ENCODE data around the gene PADI2. TPM values are rescaled to one million over a fixed set of nuclear protein-coding genes. Genes with fewer than 3 reads are reported as not detected.

Gene PADI2
- total and polyA plus RNA-seq, 2 donors (not counting 1 experiment from before 2014, with no cell fraction given) = 0.25 to 14.2 TPM

GRCh38 chr1:17122521-17123164 is 3.4 kb upstream of the PADI2 start:
- no peak for ATAC-seq (ENCODE audit: low read depth)
- DNase-seq = no peak
- peaks cover 44% of the 10 kb centered on the region for H3K4me1 Mint-ChIP-seq
- no peaks in the 10 kb centered on the region for H3K9me3 Mint-ChIP-seq (ENCODE audit: insufficient read depth)
- no peak overlapping the region for H2AFZ ChIP-seq (ENCODE audit: insufficient read depth, low read depth, low read length, poor library complexity, severe bottlenecking)
- intact Hi-C loops (cut with micrococcal nuclease) = no loop called here
- H3K27ac Mint-ChIP-seq = peak overlapping the region; percentile 2
- H3K9me3 ChIP-seq (ENCODE audit: control extremely low read depth in 1 of 3, control insufficient read depth in 2 of 3, insufficient read depth in 1 of 3, low read length in 2 of 3) = no peaks in the 10 kb centered on the region
- no peak overlapping the region for H3K4me3 ChIP-seq (ENCODE audit: control extremely low read depth in 1 of 5, extremely low read depth in 1 of 5, insufficient read depth in 1 of 5, low read depth in 2 of 5, low read length in 4 of 5)
- peaks cover 19 to 24% of the 10 kb centered on the region in 2 donors for H3K4me1 ChIP-seq (ENCODE audit: control insufficient read depth in 2 of 2, insufficient read depth in 2 of 2, low read length in 2 of 2)
- peaks cover 3% of the 10 kb centered on the region for H3K27me3 Mint-ChIP-seq
- H3K36me3 ChIP-seq (replicated peaks in 1 of 2; ENCODE audit: control extremely low read depth in 1 of 2, control insufficient read depth in 1 of 2, extremely low read depth in 1 of 2, insufficient read depth in 2 of 2, low read length in 1 of 2) = no peaks in the 10 kb centered on the region
- WGBS (ENCODE audit: insufficient coverage) = 57% methylated on average over 5 of the region's 9 CpGs
- H3K79me2 ChIP-seq (ENCODE audit: control insufficient read depth, insufficient read depth, low read length) = no peaks in the 10 kb centered on the region
- no peak overlapping the region for H3K27ac ChIP-seq (ENCODE audit: low read length in 2 of 2)
- H3K9ac ChIP-seq (ENCODE audit: low read length) = no peak overlapping the region
- H3K27me3 ChIP-seq (replicated peaks in 1 of 4; ENCODE audit: control extremely low read depth in 1 of 4, control insufficient read depth in 3 of 4, insufficient read depth in 4 of 4, low read length in 3 of 4) = peaks cover 0 to 23% (median 6%) of the 10 kb centered on the region in 4 experiments
- POLR2A ChIA-PET = interaction anchor here (0.6 kb wide), 1 partner anchor 316 kb away, joined by 4 read pairs; no protein-coding TSS in a partner anchor
- no peaks in the 10 kb centered on the region for H4K20me1 ChIP-seq (ENCODE audit: control insufficient read depth, insufficient read depth, low read length, poor library complexity, severe bottlenecking)
- TF ChIP-seq EZH2 (IDR thresholded peaks at IDR 0.05; ENCODE audit: borderline replicate concordance, insufficient read depth, low read depth, low read length, poor library complexity, severe bottlenecking) = no peak
- TF ChIP-seq, protein P1, sequence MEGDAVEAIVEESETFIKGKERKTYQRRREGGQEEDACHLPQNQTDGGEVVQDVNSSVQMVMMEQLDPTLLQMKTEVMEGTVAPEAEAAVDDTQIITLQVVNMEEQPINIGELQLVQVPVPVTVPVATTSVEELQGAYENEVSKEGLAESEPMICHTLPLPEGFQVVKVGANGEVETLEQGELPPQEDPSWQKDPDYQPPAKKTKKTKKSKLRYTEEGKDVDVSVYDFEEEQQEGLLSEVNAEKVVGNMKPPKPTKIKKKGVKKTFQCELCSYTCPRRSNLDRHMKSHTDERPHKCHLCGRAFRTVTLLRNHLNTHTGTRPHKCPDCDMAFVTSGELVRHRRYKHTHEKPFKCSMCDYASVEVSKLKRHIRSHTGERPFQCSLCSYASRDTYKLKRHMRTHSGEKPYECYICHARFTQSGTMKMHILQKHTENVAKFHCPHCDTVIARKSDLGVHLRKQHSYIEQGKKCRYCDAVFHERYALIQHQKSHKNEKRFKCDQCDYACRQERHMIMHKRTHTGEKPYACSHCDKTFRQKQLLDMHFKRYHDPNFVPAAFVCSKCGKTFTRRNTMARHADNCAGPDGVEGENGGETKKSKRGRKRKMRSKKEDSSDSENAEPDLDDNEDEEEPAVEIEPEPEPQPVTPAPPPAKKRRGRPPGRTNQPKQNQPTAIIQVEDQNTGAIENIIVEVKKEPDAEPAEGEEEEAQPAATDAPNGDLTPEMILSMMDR (IDR thresholded peaks at IDR 0.05) = no peak
- H3K4me3 Mint-ChIP-seq = no peak overlapping the region
- CTCF ChIA-PET = interaction anchor here (1.1 to 10.2 kb wide), 3 partner anchors 63 to 212 kb away, joined by 3 to 373 read pairs (median 5); no protein-coding TSS in a partner anchor
- H3K4me2 ChIP-seq (replicated peaks; ENCODE audit: low read depth, low read length, poor library complexity, severe bottlenecking) = no peak overlapping the region

DNA sequence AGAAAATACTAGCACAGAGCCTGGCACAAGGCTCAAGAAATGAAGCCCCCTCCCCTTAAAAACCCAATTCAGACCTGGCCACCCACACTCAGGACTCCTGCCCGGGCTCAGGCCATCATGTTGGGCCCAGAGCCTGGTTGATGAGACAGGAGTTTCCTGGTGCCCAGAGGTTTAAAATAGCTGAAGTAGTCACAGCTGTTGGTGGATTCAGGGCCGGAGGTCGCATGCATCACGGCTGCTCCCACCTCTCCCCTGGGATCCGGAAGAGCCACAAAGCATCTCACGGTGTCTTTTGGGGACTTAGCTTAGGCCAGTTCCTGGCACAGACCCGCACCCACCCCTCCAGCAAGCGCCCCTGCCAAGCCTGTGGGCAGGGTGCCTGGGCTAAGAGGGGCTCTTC is 2.6 kb upstream of the PADI2 start:
- no peak overlapping the region for H2AFZ ChIP-seq (ENCODE audit: insufficient read depth, low read depth, low read length, poor library complexity, severe bottlenecking)
- H3K4me3 ChIP-seq (ENCODE audit: control extremely low read depth in 1 of 5, extremely low read depth in 1 of 5, insufficient read depth in 1 of 5, low read depth in 2 of 5, low read length in 4 of 5) = no peak overlapping the region
- intact Hi-C loops (cut with micrococcal nuclease) = no loop called here
- no peaks in the 10 kb centered on the region for H3K9me3 ChIP-seq (ENCODE audit: control extremely low read depth in 1 of 3, control insufficient read depth in 2 of 3, insufficient read depth in 1 of 3, low read length in 2 of 3)
- TF ChIP-seq, protein P1 (IDR thresholded peaks at IDR 0.05) = no peak
- TF ChIP-seq EZH2 (IDR thresholded peaks at IDR 0.05; ENCODE audit: borderline replicate concordance, insufficient read depth, low read depth, low read length, poor library complexity, severe bottlenecking) = no peak
- ChIA-PET POLR2A (interaction anchor here (0.5 to 0.6 kb wide), 2 partner anchors 53 to 317 kb away, joined by 3 to 4 read pairs; no protein-coding TSS in a partner anchor), CTCF (interaction anchor here (1.1 to 10.2 kb wide), 5 partner anchors 8 to 215 kb away, joined by 3 to 373 read pairs (median 4); no protein-coding TSS in a partner anchor)
- H3K9ac ChIP-seq (ENCODE audit: low read length) = no peak overlapping the region
- Mint-ChIP-seq H3K4me3 (no peak overlapping the region), H3K4me1 (peaks cover 41% of the 10 kb centered on the region), H3K9me3 (ENCODE audit: insufficient read depth) (no peaks in the 10 kb centered on the region), H3K27me3 (peaks cover 5% of the 10 kb centered on the region), H3K27ac (no peak overlapping the region)
- ATAC-seq (ENCODE audit: low read depth) (no peak), DNase-seq (no peak)
- H3K36me3 ChIP-seq (replicated peaks in 1 of 2; ENCODE audit: control extremely low read depth in 1 of 2, control insufficient read depth in 1 of 2, extremely low read depth in 1 of 2, insufficient read depth in 2 of 2, low read length in 1 of 2) = no peaks in the 10 kb centered on the region
- no peak overlapping the region for H3K4me2 ChIP-seq (replicated peaks; ENCODE audit: low read depth, low read length, poor library complexity, severe bottlenecking)
- H4K20me1 ChIP-seq (ENCODE audit: control insufficient read depth, insufficient read depth, low read length, poor library complexity, severe bottlenecking) = no peaks in the 10 kb centered on the region
- H3K27me3 ChIP-seq (replicated peaks in 1 of 4; ENCODE audit: control extremely low read depth in 1 of 4, control insufficient read depth in 3 of 4, insufficient read depth in 4 of 4, low read length in 3 of 4) = peaks cover 0 to 24% (median 6%) of the 10 kb centered on the region in 4 experiments
- WGBS (ENCODE audit: insufficient coverage) = 56% methylated on average over 7 of the region's 8 CpGs
- H3K27ac ChIP-seq (ENCODE audit: low read length in 2 of 2) = no peak overlapping the region
- H3K79me2 ChIP-seq (ENCODE audit: control insufficient read depth, insufficient read depth, low read length) = no peaks in the 10 kb centered on the region
- peaks cover 19 to 24% of the 10 kb centered on the region in 2 donors for H3K4me1 ChIP-seq (ENCODE audit: control insufficient read depth in 2 of 2, insufficient read depth in 2 of 2, low read length in 2 of 2)

All from B cell (primary cell).